K562 (cell line): ENCODE measurements around the gene PRAC1. TPM values are rescaled to one million over a fixed set of nuclear protein-coding genes. Genes with fewer than 3 reads are reported as not detected.

Experiments used
- HDAC1 ChIP-seq, 2 experiments: fragments of 450-650 bp; IDR thresholded peaks; 2 replicates each; pipeline ENCODE4 v1.6.1; 2016 to 2017; ENCODE audit warnings: inconsistent platforms in 1 of 2, mild to moderate bottlenecking in 1 of 2, moderate library complexity in 1 of 2
- RNF2 ChIP-seq: sonication (generic); IDR thresholded peaks from 2 replicates; pipeline ENCODE4 v1.6.1; 2016
- ZNF121 ChIP-seq: sonication (generic); formaldehyde crosslinking; conservative IDR thresholded peaks from 2 replicates; pipeline ENCODE4 v1.8.0; 2022; ENCODE audit warnings: missing genetic modification reagents
- polyA plus RNA-seq, 8 experiments: library from polyadenylated mRNA; depleted of rRNA in 4 of 8; stranded (reverse) in 5 of 8; unstranded in 3 of 8; fragments of >200 nt; fragmentation: Nextera tagmentation in 2 of 8; fragmentation: Illumina TruSeq in 1 of 8; extraction: Ambion mirVana in 2 of 8; extraction: Trizol in 1 of 8; gene quantifications; 2 replicates each; pipeline versions ENCODE4 v1.2.1 to v1.2.3, GENCODE V29; 2011 to 2014; ENCODE audit warnings: inconsistent platforms in 1 of 8, missing spikeins in 1 of 8
- total RNA-seq, 7 experiments: library from RNA; depleted of rRNA in 6 of 7; stranded (reverse); fragments of >200 nt in 6 of 7; fragmentation: Illumina TruSeq in 2 of 7; extraction: Trizol in 2 of 7; gene quantifications; 2 replicates each; pipeline versions ENCODE4 v1.2.1 to v1.2.3, GENCODE V29; 2011 to 2021; ENCODE audit warnings: low replicate concordance in 1 of 7
- TF ChIP-seq, protein P1 (sequence below): fragments of 450-650 bp; IDR thresholded peaks from 2 replicates; pipeline ENCODE4 v1.6.1; 2016; ENCODE audit warnings: mild to moderate bottlenecking
- TF ChIP-seq, protein P2 (sequence below): sonication (generic); IDR thresholded peaks from 2 replicates; pipeline ENCODE4 v1.6.1; 2016

The PRAC1 gene
- total and polyA plus RNA-seq, 9 of the 15 experiments (the other 6 are each of a cell fraction or from before 2014, with no cell fraction given) = not detected

DNA sequence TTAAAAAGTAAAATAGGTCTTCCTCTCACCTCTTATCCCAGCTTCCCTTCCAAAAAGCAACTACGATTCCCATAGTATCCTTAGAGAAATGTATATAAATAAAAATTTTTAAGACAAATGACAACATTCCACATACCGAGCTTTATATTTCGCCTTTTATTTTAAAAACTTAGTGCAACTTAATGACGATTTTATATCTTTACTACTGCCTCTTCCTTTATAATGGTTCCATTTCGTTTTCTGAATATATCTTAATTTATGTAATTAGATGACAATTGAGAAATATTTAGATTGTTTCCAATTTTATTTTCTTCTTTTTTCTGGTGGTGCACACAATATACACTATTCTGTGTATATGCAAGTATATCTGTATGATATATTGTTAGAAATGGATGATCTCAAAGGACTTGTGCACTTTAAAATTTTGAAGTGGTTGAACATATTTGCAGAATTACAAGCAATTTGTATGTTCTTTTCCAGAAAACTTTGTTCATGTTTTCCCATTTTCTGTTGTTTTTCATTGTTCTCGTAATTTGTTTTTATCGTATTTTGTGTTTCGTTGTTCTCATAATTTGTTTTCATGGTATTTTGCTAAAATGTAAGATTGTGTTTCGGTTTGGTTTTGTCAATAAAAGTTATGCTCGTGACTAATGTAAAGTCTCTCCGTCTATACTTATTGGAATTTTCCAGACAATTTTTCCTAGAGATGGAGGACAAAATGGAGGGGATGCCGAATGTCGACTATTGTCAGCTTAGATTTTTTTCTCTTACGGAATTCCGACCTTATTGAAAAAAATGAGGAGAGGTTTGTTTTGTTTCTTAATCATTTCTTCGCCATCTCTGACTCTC is 26.6 kb upstream of the PRAC1 start (continued):
- TF ChIP-seq, protein P1, sequence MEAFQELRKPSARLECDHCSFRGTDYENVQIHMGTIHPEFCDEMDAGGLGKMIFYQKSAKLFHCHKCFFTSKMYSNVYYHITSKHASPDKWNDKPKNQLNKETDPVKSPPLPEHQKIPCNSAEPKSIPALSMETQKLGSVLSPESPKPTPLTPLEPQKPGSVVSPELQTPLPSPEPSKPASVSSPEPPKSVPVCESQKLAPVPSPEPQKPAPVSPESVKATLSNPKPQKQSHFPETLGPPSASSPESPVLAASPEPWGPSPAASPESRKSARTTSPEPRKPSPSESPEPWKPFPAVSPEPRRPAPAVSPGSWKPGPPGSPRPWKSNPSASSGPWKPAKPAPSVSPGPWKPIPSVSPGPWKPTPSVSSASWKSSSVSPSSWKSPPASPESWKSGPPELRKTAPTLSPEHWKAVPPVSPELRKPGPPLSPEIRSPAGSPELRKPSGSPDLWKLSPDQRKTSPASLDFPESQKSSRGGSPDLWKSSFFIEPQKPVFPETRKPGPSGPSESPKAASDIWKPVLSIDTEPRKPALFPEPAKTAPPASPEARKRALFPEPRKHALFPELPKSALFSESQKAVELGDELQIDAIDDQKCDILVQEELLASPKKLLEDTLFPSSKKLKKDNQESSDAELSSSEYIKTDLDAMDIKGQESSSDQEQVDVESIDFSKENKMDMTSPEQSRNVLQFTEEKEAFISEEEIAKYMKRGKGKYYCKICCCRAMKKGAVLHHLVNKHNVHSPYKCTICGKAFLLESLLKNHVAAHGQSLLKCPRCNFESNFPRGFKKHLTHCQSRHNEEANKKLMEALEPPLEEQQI = no peak
- peak; percentile 77 for TF ChIP-seq RNF2
- TF ChIP-seq, protein P2, sequence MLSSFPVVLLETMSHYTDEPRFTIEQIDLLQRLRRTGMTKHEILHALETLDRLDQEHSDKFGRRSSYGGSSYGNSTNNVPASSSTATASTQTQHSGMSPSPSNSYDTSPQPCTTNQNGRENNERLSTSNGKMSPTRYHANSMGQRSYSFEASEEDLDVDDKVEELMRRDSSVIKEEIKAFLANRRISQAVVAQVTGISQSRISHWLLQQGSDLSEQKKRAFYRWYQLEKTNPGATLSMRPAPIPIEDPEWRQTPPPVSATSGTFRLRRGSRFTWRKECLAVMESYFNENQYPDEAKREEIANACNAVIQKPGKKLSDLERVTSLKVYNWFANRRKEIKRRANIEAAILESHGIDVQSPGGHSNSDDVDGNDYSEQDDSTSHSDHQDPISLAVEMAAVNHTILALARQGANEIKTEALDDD = no peak
- no peak for TF ChIP-seq HDAC1 (IDR thresholded peaks at IDR 0.05)
- TF ChIP-seq ZNF121 (CRISPR knock-in tag) = no peak
